Germinal center (tissue), 1 donor: ENCODE data around the gene RREB1.
A peak's percentile ranks its signal among the peaks of the same experiment; 100 is the strongest.

Experiments used
- DNase-seq: peaks from one replicate; pipeline ENCODE4 v3.0.0; 2012; ENCODE audit warnings: mixed read lengths, low spot score

Gene RREB1

GRCh38 chr6:7107578-7108195, at the start of gene RREB1:
Gene RREB1, plus strand, starts transcription at chr6:7107961. Its CDS starts 73,951 bp downstream, at chr6:7181912.
- peak; percentile 86 for DNase-seq

- DNase-seq, result no peak
Measured at GRCh38 chr6:7058250-7058923, 49.4 kb upstream of the RREB1 start.

GRCh38 chr6:7060769-7061516, 46.8 kb upstream of the RREB1 start:
- no peak for DNase-seq

GRCh38 chr6:7062451-7063162, 45.2 kb upstream of the RREB1 start:
- DNase-seq, result no peak

- DNase-seq, result no peak
Measured at GRCh38 chr6:7067305-7067704, 40.5 kb upstream of the RREB1 start.

- no peak for DNase-seq
Measured at GRCh38 chr6:7071405-7071804, 36.4 kb upstream of the RREB1 start.

GRCh38 chr6:7073082-7073820, 34.5 kb upstream of the RREB1 start:
- DNase-seq, result no peak

GRCh38 chr6:7073821-7074525, 33.8 kb upstream of the RREB1 start:
- peak; percentile 76 for DNase-seq

- no peak for DNase-seq
Measured at GRCh38 chr6:7074870-7075269, 32.9 kb upstream of the RREB1 start.

- no peak for DNase-seq
Measured at GRCh38 chr6:7075341-7076000, 32.3 kb upstream of the RREB1 start.

- no peak for DNase-seq
Measured at GRCh38 chr6:7077856-7078255, 29.9 kb upstream of the RREB1 start.

GRCh38 chr6:7078856-7079255, 28.9 kb upstream of the RREB1 start:
- no peak for DNase-seq

GRCh38 chr6:7080311-7080710, 27.4 kb upstream of the RREB1 start:
- DNase-seq, result no peak

- DNase-seq, result no peak
Measured at GRCh38 chr6:7085911-7086310, 21.9 kb upstream of the RREB1 start.

GRCh38 chr6:7086488-7086887, 21.3 kb upstream of the RREB1 start:
- DNase-seq, result peak; percentile 30

- DNase-seq, result no peak
Measured at GRCh38 chr6:7087066-7087465, 20.7 kb upstream of the RREB1 start.

- DNase-seq, result no peak
Measured at GRCh38 chr6:7087491-7087979, 20.2 kb upstream of the RREB1 start.

- no peak for DNase-seq
Measured at GRCh38 chr6:7088076-7088742, 19.6 kb upstream of the RREB1 start.

- no peak for DNase-seq
Measured at GRCh38 chr6:7098993-7099392, 8.8 kb upstream of the RREB1 start.
